ENCODE data around the gene PHRF1. TPM values are rescaled to one million over a fixed set of nuclear protein-coding genes. Genes with fewer than 3 reads are reported as not detected.

The PHRF1 gene
- total RNA-seq, 2 donors from 2014 or later, result 31.3 to 39.6 TPM

GRCh38 chr11:620935-621814, 44.9 kb downstream of the PHRF1 start:
- TF ChIP-seq, protein P1, sequence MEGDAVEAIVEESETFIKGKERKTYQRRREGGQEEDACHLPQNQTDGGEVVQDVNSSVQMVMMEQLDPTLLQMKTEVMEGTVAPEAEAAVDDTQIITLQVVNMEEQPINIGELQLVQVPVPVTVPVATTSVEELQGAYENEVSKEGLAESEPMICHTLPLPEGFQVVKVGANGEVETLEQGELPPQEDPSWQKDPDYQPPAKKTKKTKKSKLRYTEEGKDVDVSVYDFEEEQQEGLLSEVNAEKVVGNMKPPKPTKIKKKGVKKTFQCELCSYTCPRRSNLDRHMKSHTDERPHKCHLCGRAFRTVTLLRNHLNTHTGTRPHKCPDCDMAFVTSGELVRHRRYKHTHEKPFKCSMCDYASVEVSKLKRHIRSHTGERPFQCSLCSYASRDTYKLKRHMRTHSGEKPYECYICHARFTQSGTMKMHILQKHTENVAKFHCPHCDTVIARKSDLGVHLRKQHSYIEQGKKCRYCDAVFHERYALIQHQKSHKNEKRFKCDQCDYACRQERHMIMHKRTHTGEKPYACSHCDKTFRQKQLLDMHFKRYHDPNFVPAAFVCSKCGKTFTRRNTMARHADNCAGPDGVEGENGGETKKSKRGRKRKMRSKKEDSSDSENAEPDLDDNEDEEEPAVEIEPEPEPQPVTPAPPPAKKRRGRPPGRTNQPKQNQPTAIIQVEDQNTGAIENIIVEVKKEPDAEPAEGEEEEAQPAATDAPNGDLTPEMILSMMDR (IDR thresholded peaks at IDR 0.05), result no peak
- Histone ChIP-seq H3K4me1 (ENCODE audit: control insufficient read depth in 1 of 2, low read depth in 2 of 2) (peaks cover 0 to 4% of the 10 kb centered on the region in 2 donors), H3K27me3 (replicated peaks; ENCODE audit: insufficient read depth) (no peaks in the 10 kb centered on the region), H3K9me3 (no peaks in the 10 kb centered on the region), H3K27ac (no peak overlapping the region), H3K36me3 (no peaks in the 10 kb centered on the region), H3K4me3 (no peak overlapping the region)
- ATAC-seq (ENCODE audit: insufficient number of reproducible peaks, low FRiP score, low read depth) (no peak), DNase-seq (ENCODE audit: low spot score) (no peak)

- H3K36me3 ChIP-seq, result no peaks in the 10 kb centered on the region
- no peak for DNase-seq (ENCODE audit: low spot score)
- no peaks in the 10 kb centered on the region for H3K27me3 ChIP-seq (replicated peaks; ENCODE audit: insufficient read depth)
- H3K4me3 ChIP-seq, result no peak overlapping the region
- no peak overlapping the region for H3K27ac ChIP-seq
- H3K4me1 ChIP-seq (ENCODE audit: control insufficient read depth in 1 of 2, low read depth in 2 of 2), result no peaks in the 10 kb centered on the region
- TF ChIP-seq, protein P1 (IDR thresholded peaks at IDR 0.05), result no peak
- ATAC-seq (ENCODE audit: insufficient number of reproducible peaks, low FRiP score, low read depth), result no peak
- H3K9me3 ChIP-seq, result no peaks in the 10 kb centered on the region
These were observed 45.6 kb downstream of the PHRF1 start for GRCh38 chr11:621838-622237.

DNA sequence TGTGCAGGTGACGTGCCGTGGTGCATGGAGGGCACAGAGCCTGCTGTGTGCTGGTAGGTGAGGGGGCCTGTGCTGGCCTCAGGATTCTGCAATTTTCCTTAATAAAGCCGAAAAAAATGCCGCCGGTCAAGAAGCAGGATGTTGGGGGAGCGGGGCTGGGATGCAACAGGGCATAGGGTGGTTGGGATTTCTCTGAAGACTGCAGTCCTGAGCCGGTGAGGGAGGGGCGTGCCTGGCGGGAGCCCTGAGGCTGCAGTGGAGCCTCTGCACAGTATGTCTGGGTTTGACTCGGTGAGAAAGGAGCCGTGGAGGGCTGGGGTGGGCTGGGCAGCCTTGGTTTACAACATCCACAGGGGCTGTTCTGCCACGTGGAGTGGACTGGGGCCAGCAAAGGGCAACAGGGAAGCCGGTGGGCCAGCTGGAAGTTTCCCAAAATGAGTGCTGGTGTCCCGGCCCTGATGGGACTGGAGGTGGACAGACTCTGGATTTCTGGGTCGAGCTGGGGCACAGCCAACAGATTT, 47.1 kb downstream of the PHRF1 start:
- no peaks in the 10 kb centered on the region for H3K36me3 ChIP-seq

GRCh38 chr11:623999-624704, 47.9 kb downstream of the PHRF1 start:
- DNase-seq (ENCODE audit: low spot score), result no peak
- Histone ChIP-seq H3K27me3 (replicated peaks; ENCODE audit: insufficient read depth) (no peaks in the 10 kb centered on the region), H3K4me3 (no peak overlapping the region), H3K27ac (no peak overlapping the region), H3K36me3 (no peaks in the 10 kb centered on the region), H3K9me3 (no peaks in the 10 kb centered on the region), H3K4me1 (ENCODE audit: control insufficient read depth in 1 of 2, low read depth in 2 of 2) (peaks cover 0 to 8% of the 10 kb centered on the region in 2 donors)
- ATAC-seq (ENCODE audit: insufficient number of reproducible peaks, low FRiP score, low read depth), result no peak
- TF ChIP-seq, protein P1 (IDR thresholded peaks at IDR 0.05), result no peak

More for the DNA sequence above, 47.1 kb downstream of the PHRF1 start:
- no peaks in the 10 kb centered on the region for H3K9me3 ChIP-seq
- no peak for DNase-seq (ENCODE audit: low spot score)
- TF ChIP-seq, protein P1 (IDR thresholded peaks at IDR 0.05), result no peak
- no peak overlapping the region for H3K4me3 ChIP-seq
- no peak overlapping the region for H3K27ac ChIP-seq
- peaks cover 0 to 4% of the 10 kb centered on the region in 2 donors for H3K4me1 ChIP-seq (ENCODE audit: control insufficient read depth in 1 of 2, low read depth in 2 of 2)
- H3K27me3 ChIP-seq (replicated peaks; ENCODE audit: insufficient read depth), result no peaks in the 10 kb centered on the region
- no peak for ATAC-seq (ENCODE audit: insufficient number of reproducible peaks, low FRiP score, low read depth)
